Umbilical cord (tissue), 2 donors: Measurements from ENCODE around the gene MAD2L1. TPM values are rescaled to one million over a fixed set of nuclear protein-coding genes. Genes with fewer than 3 reads are reported as not detected.

ENCODE experiments used
- DNase-seq: peaks from one replicate; pipeline ENCODE4 v3.0.0-alpha.2; 2015; ENCODE audit warnings: low spot score
- total RNA-seq: library from RNA; depleted of rRNA; stranded (reverse); fragments of >200 nt; gene quantifications from one replicate; pipeline ENCODE4 v1.2.3, GENCODE V29; 2014; ENCODE audit warnings: low replicate concordance; ENCODE audit not compliant: insufficient read depth

Gene MAD2L1
- total RNA-seq, 1 donor from 2014 or later, result 6.3 TPM

DNA sequence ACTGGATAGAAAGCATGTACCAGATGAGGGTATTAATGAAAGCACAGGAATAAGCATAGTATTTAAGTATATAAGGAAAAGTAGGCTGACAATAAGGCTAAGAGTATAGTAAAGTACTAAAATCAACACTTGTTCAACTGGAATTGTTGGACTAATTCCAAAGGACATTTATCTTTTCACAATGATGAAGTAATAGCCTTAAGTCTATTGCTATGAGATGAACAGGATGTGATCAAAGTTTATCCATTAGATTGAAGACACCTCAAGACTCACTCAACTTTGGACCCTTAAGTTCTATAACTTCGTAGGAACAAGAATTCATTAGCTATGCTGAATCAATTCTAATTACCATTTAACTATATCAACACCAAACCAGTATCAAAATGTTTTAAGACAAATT is 7.6 kb downstream of the MAD2L1 start:
- no peak for DNase-seq

DNA sequence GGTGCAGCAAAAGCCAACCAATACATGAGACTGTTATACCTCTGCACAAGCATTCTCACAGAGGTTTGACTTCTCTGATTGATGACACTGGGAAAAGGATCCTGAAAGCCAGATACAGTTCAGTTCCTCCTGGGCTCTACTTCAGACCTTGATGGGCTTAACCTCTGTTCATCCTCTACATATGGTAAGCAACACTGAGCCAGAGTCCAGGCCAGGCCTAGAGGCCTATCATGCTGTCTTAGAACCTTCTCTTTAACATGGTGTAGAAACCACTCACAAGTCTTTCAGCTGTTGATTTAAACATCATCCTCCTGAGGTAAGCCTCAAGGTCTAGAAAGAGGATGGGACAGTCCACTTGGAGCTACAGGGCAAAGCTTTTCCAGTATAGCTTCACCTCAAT is 9.2 kb downstream of the MAD2L1 start:
- DNase-seq, result no peak

DNA sequence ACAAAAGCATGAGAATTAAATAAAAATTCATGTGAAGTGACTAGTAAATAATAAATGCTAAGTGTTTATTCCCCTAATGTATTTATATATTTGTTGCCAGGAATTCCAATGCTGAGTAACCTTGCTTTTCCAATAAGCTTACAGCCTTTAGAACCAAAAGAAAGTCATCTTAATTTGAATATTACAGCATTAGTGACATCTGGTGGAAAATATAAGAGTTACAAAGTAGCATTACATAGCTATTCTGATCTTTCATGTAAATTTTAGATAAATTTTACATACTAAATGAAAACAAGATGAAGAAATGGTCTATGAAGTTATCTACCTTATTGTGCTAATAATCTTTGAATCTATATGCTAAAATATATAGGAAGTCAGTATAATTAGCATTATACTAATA is 10.4 kb downstream of the MAD2L1 start:
- DNase-seq, result peak; percentile 32

DNA sequence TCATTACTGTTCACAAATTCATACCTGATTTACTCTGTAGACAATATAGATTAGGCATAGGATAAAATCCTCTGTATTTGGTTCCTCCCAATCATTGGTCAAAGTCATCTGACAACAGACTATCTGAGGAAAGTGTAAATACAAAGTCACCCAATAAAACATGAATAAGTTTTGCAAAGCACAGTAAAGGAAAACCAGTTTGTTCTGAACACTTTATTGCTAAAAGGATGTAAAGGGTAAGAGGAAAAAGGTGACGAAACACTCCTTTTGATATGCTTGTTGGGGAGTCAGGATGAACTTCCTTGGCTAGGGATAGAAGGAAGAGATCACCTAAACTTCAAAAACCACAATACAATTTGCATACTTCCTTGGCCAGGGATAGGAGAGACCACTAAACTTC is 10.9 kb downstream of the MAD2L1 start:
- DNase-seq, result no peak

DNA sequence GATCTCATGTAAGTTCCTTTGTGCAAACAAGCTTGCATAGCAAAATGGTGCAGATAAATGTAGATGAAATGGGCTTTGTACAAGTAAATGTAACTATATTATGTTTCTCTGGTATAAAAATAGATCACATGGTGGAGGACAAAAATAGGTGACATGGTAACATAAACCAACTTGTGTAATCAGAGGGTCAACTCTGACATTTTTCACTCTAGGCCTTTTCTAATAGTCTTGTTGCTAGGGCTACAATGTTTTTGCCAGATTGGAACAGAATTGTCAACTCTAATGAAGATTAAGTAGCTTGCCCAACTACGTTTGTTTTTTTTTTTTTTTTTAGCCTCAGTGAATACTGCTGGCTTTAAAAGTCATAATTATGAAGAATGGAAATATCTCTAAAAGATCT is 11.5 kb downstream of the MAD2L1 start:
- DNase-seq, result no peak

DNA sequence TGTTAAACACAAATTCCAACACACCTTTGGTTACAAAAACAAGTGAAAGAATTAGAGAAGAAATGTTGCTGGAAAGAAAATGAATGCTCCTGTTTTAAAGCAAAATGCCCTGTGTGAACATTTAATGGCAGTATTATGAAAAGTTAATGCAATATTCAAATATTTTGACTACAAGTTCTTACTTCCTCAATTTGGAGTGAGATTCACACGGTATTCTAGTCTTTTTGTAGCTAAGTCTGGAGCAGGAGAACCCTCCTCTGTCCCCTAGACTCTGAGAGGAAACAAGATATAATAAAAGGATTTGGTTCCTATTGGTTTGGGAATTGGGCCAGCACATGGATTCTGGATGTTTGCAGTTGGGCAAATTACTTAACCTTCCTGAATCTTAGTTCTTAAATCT is 12.7 kb downstream of the MAD2L1 start:
- no peak for DNase-seq

DNA sequence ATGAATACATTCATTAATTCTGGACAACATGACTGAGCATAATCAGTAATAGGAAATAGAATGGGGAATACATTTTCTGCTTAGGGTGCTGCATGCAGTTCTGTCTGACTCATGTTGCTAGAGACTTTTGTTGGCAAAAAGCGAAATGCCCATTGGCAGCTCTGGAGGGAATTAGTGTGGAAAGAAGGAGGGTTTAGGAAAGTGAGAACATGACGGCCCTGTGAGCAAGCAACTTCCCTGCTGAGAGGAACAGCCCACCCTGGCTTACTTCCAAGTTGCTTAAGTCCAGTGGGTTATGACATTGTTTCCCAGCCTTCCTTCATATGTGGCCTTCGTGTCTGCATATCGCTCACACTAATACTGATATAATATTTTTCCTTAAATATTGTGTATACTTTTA is 13.8 kb downstream of the MAD2L1 start:
- DNase-seq, result peak; percentile 50

DNA sequence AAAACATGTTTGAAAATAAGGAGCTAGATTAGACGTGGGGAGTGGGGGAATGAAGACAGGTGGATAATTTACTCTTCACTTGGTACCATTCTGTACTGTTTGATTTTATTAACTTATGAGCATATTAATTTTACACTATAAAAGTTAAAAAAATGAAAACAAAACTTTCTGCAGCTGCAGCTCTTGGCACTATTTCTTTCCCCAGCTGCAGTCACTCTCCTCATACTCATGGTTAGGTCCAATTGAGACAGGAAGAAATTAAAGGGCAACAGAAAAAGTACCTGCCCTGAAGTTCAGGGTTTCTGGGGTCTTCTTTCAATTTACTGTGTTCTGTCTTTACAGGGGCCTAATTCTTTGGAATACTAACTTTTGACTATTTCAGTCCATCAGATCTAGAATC is 15.4 kb downstream of the MAD2L1 start:
- no peak for DNase-seq

DNA sequence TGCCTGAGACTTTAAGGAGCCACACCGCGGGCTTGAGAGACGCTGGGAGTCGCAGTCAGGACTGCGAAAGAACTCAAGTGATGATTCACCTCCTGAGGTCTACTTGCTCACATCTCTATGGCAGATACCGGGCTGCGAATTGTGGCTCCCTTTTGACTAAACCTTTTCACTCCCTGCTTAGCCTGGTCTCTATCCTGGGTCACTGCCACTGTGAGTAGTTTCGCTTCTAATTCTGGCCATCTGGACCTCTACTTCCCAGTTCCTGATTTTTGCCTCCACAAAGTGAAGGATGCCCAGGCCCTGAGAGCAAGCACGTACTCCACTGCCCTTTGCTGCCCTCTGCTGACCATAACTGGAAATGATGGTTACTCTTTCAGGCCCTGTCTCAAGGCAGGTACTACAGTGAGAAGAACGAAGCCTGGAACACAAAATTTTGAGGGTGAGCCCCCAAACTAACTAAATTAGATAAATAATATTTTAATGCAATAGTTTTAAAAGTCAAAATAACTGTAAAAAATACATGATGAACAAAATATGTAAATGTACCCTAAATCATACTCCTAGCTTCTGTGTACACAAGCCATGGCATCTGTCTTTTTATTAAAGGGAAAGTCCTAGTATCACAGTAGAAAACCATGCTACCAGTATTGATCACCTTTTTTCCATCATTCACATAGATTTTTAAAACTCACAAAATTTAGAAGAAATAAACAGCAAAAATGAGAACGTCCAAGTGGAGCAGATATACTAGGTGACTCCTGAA is 16.7 kb downstream of the MAD2L1 start:
- peak; percentile 86 for DNase-seq

DNA sequence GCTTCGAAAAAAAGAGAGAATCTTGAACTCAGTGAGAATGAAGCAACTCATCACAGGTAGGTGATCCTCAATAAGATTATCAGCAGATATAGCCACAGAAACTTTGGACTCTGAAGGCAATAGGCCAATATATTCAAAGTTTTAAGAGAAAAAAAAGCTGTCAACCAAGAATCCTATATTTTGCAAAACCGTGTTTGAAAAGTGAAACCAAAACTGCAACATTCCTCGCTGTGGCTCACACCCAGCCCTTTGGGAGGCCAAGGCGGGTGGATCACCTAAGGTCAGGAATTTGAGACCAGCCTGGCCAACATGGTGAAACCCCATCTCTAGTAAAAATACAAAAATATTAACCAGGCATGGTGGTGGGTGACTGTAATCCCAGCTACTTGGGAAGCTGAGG is 22.8 kb downstream of the MAD2L1 start:
- DNase-seq, result no peak

DNA sequence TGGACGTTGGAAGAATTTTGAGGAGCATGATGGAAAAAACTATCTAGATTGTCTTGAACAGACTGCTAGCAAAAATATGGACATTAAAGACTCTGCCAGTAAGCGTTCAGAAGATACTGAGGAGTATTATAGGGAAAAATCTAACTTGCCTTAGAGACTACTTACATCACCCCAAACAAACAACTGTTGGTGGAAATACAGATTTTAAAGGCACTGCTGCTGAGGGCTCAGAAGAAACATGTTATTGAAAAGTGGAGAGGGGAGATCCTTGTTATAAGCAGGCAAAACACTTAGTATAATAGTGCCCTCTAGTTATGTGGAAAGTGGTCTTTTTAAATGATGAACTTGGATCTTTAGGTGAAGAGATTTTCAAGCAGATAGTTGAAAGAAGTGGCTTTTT is 29.2 kb downstream of the MAD2L1 start:
- DNase-seq, result no peak

DNA sequence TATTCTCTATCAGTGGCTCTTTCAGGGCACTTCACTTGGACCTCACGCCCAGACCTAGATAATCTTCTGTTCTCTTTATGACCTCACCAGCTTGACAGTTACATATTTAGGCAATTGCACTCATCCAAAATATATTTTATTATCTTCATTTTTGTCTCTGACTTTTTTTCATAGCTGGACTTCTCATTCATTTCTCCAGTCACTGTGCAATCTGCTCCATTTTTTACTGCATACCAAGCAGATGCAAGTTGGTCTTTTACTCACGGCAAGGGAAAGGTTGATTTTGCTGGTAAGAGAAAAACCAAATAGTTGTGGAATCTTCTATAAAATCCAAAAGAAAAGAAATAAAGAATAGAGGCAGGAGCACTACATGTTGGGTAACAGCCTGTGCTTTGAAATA is 31.7 kb downstream of the MAD2L1 start:
- DNase-seq, result no peak

DNA sequence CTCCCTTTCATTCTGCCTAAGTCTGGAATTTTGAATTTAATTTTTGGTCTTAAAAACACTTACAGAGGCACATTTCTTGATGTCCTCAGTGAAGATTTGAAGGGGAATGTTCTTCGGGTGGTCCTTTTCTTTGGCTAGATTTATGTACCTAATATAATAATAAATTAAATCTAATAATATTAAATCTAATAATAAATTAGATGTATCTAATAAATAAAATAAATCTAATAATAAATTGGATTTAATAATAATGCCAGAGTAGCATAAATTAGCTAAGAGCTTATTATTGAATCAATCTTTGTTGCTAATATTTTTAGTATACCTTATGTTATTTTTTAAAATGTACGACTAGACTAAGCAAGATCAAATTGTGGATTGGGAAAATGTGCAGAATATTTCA is 39.8 kb downstream of the MAD2L1 start:
- no peak for DNase-seq

DNA sequence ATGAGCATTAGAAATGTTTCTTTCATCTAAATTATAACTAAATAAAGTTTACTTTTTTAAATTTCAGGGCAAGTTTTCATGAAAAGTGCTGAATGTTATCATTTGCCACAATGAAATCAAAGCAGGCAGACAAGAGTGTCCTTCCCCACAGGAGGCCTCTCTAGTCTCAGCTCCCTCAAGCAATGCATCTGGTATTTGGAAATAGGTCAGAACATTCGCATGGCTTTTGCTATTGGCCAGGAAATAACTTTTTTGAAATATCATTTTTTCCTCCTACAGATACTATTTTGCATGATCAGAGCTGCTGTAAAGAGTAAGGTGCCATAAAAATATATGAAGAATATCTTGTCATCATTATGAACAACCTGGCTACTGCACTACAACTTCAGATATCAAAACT is 41.1 kb downstream of the MAD2L1 start:
- peak; percentile 19 for DNase-seq

DNA sequence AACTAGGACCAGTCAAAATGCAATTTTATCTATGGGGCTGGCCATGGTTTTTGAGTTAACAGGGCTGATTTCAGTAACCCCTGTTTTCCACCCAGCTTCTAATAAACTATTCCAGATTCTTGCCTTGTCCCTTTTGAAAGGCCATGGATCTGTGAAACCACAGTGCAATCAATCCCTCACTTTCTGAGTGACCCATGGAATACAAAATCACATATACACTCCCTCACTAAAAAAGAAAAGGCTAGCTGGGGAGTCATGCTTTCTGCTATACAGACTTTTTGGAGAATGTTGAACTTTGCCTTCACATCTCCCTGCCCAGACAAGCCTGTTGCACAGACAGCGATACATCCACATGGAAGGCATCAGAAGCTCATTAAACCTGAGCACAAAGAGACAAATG is 47.9 kb downstream of the MAD2L1 start:
- DNase-seq, result no peak

DNA sequence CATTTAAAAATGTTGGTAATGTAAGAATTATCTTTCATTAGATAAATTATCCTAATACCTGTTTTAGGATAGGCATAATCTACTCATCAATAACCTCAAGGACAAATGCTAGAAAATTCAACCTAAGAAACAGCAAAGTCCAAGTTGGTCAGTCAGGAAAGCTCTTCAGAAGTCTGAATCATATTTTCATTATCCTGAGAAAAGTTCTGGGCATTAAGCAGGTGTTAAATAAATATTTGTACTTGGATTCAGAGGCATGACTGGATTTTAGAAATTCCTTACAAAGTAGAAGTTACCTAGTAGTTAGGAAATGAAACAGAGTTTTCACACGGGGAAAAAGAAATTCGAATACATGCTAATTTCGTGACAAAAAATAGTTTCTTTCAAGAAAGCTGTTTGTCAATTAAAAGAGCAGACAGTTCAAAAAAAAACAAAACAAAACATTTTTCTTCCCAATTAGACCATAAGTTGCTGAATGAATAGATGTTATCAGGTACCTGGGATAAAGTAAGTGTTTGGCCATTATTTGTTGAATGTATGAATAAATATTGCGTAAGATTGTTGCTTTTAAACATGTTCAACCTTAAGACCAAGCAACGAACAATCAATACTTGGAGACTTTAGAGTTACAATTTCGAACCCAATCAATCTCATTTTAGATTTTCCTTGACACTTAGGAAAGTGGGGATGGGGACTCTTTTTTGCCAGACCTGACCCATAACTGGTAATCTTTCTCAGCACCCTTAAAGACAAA is 48.5 kb downstream of the MAD2L1 start:
- no peak for DNase-seq

DNA sequence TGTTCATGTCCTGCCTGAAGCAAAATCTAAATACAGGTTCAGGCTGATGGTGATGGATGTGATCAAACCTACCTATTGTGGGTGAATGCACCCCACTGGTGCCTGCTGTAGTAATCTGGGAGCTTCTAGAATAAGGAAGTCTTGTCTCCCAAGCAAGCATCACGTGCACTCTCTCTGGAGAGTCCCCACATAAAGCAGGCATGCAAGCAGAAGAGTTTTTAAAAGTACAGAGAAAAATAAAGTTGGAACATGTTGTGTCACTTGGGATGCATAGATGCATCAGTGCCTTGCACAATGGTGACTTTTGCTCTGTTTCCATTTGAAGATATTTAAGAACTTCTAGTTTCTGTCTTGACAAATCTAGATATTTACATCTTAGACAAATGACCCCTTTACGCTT is 54.9 kb downstream of the MAD2L1 start:
- DNase-seq, result no peak

DNA sequence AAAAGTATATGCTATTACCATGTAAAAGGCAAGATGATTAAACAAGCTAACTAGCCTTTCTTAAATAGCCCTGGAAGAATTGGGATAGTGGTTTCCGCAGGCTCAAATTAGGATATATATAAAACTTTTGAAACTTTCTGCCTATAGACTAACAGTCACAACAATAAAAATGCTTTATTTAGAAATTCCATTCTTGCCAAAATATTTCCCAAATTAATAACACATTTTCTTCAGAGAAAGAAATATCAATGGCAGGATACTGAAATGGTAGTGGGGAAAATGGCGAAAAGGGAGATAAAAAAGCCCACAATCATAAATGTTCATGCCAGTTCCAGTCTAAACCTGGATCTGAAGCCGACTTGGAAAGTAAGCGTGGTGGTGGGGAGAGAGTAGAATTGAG is 56.0 kb downstream of the MAD2L1 start:
- no peak for DNase-seq

DNA sequence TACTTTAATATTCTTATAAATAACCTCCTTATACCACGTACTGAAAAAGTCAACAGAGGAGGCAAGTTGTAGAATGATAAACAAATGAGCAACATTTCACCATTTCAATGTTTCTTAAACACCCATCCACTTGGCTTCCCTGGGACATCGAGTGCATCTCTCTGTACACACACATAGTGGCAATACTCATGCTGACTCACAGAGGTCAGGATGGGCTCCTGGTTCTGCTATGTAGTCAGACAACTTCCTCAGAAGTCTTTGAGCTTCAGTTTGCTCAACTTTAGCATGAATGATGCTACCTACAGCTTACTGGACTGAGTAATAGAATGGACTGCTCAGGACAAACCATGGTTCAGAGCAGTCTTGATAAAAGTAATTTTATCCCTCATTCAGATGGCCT is 56.9 kb downstream of the MAD2L1 start:
- no peak for DNase-seq

DNA sequence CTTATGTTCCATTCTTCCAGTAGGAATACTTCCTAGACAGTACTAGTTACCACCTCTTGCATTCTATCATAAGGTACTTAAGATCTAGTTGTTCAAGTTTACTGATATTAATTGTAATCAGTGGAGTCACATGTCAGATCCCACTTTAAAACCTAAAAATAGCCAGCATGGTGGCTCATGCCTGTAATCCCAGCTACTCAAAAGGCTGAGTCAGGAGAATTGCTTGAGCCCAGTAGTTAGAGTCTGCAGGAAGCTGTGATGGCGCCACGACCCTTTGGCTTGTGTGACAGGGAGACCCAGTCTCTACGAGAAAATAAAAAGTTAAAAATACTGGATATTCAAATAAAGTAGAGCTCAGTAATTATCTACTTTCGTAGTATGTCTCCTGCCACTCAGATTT is 57.7 kb downstream of the MAD2L1 start:
- no peak for DNase-seq

DNA sequence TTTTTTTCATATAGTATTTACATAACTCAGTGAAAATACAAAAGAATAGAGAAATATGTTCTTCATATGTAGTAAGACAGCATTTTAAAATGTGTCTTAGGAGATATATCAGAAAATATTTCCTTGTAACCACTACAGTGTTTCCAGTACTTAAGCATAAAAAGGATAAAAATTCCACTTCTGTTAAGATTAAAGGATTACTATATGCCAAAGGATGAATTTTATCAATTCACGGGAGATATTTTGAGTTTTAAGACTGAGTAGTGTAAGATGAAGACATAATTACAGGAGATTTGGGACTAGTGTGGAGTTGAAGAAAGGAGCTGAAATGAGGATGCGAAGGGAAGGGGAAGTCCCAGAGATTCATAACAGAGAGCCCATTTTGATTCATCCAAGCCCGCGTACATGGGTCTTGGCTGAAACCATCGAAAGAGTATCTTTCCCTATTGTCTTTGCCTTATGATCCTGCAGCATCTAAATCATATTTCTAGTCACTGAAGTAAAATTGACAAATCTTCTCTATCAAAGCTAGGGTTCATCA is 58.7 kb downstream of the MAD2L1 start:
- peak; percentile 60 for DNase-seq

DNA sequence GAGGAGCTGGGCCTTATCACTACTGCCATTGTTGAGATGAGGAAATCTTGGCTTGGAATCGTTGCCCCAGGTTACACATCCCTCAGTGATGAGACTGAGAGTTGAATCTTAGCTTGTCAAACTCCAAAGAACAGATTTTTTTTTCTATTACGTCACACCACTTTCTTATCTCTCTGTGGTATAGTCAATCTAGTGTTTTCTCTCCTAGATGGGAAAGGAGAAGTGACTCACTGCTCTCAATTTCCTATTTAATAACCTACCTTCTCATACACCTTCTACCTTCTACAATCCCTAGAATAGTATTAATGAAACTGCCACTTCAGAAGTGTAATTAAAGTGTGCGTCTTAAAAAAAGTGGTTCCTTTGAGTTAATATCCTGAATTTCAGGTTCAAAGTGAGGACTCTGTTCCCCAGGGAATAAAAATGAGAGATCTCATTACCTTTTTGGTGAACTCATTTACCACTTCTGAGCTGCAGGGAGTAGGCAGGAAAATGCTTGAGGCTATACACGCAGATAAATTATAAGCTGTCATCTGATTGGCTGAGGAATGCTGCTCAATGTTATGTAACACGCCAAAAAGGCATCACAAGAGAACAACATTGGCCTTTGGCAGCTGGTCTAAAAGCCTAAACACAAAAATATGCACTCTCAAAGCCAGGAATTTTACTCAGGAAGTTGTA is 59.3 kb downstream of the MAD2L1 start:
- DNase-seq, result peak; percentile 79
